SK-MEL-5 (cell line): ENCODE data around the gene HID1. TPM values are rescaled to one million over a fixed set of nuclear protein-coding genes. Genes with fewer than 3 reads are reported as not detected.
"Not testable (repeated sequence)": the region's sequence is repeated elsewhere in the genome, so short reads cannot be mapped to it uniquely, and the experiment has no call there.

Experiments used
- DNase-seq: peaks from one replicate; pipeline ENCODE4 v3.0.0-alpha.2; 2016; ENCODE audit warnings: low read depth, low spot score
- in situ Hi-C: cut with HindIII; loops from 2 replicates; pipeline ENCODE4 v1.10.0; 2016; ENCODE audit warnings: low sequenced_read_pairs, high pct_unique_total_duplicates, low pct_unique_long_range_greater_than_20kb
- total RNA-seq: library from RNA; depleted of rRNA; stranded (reverse); fragments of >200 nt; shearing (Covaris generic); gene quantifications from 2 replicates; pipeline ENCODE4 v1.2.3, GENCODE V29; 2014

Gene HID1
- total RNA-seq, 1 experiment from 2014 or later, result 0.21 TPM

DNA sequence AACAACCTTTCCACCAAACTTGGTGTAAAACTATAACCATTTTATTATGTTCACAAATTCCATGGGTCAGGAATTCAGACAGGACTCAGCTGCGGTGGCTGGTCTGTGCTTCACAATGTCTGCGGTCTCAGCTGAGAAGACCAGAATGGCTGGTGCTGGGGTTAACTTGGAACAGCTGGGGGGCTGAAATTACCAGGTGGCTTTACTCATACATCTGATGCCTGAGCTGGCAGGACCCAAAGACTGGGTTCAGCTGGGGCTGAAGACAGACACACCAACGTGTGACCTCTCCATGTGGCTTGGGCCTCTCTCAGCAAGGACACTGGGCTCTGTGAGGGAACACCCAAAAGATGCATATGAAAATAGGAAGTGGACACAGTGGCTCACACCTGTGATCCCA, 5.7 kb upstream of the HID1 start:
- in situ Hi-C loops, result no loop called here
- no peak for DNase-seq

DNA sequence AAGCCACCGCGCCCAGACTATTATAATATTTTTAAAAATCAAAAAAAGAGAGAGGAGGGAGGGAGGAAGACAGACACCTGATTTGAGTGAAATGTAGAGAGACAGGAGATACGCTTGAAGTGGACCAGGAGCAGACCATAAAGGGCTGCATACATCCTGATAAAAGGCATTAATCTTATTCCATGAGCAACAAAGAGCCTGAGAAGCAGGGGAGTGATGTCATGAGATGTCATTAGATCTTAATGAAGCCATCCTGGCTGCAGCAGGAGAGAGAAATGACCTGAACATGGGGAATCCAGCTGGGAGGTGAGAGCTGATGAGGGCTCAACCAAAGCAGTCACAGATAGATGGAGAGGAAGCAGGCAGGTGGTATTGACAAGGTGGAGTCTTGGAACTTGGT, 5.2 kb upstream of the HID1 start:
- DNase-seq, result no peak
- in situ Hi-C loops, result no loop called here

DNA sequence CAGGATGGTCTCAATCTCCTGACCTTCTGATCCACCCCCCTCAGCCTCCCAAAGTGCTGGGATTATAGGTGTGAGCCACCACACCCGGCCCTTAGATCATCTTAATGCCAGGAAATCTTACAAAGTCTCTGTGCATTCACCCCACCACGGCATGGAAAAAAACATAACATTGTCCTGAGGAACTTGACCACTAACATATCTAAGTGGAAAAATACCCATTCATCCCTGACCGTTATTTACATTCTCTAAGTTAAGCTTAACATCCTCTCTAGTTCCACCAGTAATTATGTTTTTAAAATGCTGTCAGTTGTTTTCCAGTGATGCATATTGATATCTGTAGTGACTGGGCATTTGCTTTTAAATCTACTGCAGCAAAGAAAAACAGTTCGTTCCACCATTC, 3.4 kb upstream of the HID1 start:
- no peak for DNase-seq
- in situ Hi-C loops, result no loop called here

DNA sequence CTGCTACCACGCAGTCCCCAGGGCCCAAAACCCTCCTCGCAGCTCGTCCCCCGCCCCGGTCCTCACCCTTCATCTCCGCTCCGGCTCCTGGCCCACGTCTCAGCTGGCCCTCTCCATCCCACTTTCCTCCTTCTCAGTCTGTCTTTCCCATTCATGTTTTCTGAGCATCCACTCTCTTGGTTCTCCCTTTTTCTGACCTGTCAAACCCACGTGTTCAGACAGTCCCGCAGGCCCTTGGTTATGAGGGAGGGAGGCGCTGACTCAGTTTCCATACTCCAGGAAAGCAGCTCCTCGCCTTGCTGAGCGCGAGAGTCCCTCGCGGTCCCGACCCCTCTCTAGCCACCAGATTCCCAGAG, 392 bp upstream of the HID1 start:
- DNase-seq, result no peak
- in situ Hi-C loops, result no loop called here

DNA sequence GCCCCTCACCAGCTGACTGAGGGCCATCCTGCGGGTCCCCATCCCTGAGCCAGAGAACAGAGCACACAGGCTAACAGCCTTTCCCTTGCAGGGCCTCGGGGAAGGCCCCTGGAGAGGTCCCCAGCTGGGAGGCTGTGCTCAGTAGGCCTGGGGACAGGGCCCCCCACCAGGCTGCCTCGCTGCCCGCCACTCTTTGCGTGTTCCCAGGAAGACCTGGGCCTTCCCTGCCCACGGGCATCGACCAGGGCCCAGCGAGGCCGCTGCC, 785 bp downstream of the HID1 start:
- in situ Hi-C loops, result no loop called here
- no peak for DNase-seq

DNA sequence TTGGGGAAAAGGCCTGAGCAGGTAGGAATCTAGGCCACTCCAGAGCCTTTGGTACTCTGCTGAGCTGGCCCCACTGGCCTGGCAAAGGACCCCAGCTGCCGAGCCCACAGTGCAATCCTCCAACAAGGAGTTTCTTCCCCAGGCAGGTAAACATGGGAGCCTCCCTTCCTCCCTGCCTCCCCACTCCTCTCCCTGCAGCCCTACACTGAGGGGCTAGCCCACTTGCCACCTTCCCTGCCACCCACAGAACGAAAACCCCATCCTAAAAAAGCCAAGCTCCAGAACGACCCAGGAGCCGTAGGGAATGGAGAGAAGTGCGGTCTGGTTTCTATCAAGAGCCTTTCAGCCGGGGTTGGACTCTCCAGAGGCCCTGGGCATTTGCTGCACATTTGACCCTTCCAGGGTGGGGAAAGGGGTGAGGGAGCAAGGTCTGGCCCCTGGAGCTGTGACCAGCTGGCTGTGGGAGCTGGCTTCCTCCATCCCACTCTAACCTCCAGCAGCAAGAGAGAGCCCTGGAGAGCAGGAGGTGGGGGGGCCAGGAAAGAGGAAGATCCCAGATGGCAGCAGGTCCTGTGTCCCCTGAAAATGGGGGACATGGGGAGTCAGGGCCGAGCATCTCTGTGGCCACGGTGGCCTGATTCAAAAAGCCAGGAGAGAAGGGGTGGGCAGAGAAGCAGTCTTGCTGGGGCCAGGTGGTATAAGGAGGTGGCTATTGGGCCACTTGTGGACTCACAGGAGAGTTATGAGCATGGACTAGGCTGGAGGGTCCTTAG, 1.3 kb downstream of the HID1 start:
- in situ Hi-C loops, result no loop called here
- no peak for DNase-seq

DNA sequence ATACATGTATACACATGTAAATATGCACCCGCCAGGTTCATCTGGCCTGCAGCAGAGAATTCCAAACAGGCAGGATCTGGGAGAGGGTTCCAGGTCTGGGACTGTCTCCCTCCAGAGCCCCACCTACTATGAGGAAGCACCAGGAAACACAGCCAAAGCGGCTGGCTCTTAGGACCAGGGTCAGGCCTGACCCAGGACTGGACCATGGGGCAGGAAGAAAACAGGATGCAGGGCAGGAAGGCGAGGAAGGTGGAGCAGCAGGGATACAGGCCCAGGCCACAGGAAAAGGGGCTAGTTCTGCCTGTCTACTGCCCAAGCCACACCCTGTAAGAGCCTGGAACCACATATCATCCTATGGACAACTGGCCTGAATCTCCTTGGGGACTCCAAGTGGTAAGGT, 2.2 kb downstream of the HID1 start:
- in situ Hi-C loops, result no loop called here
- no peak for DNase-seq

DNA sequence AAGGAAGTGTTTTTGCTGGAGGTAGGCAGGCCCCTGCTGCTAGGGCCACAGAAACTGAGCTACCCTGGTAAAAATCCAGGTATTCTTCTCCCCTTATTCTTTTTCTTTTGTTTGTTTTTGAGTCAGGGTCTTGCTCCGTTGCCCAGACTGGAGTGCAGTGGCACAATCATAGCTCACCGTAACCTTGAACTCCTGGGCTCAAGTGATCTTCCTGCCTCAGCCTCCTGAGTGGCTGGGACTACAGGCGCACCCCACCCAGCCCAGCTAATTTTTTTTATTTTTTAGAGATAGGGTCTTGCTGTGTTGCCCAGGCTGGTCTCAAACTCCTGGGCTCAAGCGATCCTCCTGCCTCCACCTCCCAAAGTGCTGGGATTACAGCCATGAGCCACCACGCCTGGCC, 3.1 kb downstream of the HID1 start:
- in situ Hi-C loops, DNase-seq: not testable (repeated sequence)

DNA sequence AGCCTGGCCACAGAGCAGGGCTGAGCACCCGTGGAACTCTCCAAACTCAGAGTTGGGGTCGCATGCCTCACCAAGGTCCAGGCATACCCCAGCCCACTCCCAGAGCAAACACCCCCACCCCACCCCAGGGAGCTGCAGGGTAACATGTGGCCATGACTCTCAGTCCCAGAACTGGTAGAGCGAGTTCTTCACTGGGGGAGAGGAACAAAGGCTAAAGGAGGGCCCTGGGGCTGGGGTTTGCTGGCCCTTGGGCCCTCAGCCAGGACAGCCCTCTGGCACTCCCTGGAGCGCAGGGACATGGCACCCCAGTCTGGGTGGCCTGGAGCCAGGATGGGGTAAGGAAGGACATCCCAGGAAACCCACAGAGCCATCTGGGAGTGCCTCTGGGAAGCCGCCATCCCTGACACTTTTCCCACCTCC, 4.2 kb downstream of the HID1 start:
- in situ Hi-C loops, result no loop called here
- no peak for DNase-seq

DNA sequence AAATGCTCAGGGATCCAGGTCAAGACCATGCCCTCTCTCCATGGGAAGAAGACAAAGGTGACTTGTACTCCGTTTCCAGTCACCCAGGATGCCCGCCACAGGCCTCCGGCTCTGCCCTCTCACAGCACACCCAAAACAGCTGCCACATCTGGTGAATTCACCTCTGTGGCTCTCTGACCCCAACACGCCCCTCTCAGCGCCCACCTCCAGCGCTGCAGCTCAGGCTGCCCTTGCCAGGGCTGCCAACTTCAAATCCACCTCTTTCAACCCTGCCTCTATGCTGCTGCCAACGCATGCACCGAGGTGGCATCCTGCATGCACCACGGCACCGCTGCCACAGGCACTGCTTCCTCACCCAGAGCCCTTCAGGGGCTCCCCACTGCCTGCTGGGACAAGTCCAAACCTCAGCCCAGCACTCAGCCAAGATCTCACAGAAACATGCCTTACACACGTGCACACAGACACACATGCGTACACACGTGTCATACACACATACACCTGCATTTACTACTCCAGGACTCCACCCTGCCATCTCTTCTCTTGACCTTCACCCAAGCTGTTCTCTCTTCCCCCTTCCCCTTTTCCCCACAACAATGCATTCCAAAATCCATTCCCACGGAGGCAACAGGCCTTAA, 7.5 kb downstream of the HID1 start:
- in situ Hi-C loops, result no loop called here

DNA sequence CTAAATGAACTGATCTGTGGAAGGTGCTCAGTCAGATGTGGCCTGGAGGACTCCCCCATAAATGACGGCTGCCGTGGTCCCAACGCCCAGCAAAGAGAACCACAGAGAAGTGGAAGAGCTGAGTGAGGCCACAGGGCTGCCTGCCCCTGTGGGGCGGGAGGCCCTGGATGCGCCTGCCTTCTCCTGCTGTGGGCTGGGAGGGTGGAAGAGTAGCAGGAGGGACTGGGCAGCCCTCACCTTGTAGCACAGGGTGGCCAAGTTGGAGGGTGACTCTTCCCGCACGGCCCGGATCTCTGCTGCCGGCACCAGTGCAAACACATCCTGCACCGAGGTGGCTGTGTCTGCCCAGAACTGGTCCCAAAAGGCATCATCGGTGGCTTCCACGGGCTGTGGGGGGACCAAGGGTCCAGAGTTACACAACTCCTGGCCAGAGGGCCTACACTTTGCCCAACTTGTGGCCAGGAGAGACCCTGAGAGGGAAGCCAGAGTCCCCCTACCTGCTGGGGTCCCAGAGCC, 8.3 kb downstream of the HID1 start:
- in situ Hi-C loops, result no loop called here
- DNase-seq, result no peak

More for the DNA sequence above, 7.5 kb downstream of the HID1 start:
- no peak for DNase-seq

DNA sequence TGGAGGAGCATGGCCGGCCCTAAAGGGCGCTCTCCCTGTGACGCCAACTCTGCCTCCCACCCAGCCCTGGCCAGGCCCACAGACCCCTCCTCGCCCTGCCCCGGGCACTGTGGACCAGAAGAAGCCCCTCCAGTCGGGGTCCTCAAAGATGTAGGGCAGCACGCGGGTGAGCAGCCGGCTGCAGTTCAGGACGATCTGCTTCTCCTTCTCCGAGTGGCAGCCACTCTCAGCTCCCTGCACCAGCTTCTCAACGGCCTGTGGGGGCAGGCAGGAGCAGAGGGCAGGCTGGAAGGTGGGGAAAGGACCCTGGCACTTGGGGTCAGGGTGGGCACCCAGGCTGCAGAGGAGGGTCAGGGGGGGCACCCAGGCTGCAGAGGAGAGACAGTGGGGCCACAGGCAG, 8.9 kb downstream of the HID1 start:
- in situ Hi-C loops, result no loop called here
- DNase-seq, result no peak

DNA sequence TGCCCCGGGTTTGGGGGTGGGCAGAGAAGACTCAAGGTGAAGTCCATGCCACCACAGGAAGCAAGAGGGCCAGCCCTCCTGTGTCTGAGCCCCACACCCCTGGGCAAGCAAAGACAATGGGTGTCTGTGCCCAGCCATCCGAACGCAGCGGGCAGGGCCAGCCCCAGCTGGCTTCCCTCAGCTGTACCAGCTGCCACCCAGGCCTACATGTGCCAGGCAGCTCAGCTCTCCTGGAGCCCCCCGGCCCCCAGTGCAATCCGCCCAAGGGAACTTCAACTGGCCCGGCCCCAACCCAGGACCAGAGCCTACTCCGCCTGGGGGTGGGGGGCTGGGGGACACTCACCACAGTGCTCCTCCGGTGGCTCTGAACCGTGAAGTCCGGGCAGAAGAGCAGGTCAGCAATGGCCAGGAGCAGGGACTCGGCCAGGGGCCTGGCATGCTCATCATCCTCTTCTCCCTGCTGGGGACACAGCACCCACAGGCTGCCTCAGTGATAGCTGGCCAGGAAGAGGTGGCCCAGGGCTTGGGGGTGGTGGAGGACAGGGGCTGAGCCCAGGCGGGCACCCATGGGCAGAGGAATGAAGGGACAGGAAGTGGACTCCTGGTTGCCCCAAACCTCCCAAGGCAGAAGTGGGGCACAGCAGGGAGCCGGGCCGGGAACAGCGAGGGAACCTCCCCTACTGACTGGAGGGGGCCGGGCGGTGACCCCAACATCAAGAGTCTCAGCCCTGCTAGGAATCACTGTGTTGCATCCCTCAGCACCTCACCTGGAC, 9.8 kb downstream of the HID1 start:
- DNase-seq, result no peak
- in situ Hi-C loops, result no loop called here

DNA sequence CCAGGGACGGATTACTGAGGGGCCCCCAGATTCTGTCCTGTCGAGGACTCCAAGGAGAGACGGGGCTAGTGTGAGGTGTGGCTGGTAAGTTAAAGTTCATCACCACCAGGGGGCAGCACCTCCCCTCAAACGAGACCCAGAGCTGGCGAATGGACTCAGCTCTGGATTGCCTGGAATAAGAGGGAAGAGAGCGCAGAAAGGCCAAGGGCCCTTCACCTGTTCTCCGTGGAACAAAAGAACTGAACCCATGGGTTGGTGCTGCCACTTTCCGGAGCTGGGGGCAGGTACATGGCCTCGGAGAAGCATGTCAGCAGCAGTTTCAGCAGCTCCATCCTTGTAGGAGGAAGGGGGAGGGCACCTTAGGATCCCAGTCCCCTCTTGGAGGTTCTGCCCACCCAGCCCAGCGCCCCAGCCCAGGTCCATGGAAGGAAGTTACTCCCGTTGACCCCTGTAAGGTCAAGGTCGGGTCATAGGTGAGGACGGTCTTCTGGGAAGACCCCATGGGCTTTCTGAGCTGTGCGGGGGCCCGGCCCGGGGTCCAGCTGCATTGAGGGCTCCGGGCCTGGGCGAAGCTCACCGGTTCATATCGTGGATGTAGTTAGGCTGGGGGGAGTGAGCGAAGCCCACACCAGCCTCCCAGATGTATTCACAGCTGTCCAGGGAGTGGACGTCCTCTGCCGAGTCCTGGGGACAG, 10.8 kb downstream of the HID1 start:
- in situ Hi-C loops, result no loop called here
- DNase-seq, result peak; percentile 94

DNA sequence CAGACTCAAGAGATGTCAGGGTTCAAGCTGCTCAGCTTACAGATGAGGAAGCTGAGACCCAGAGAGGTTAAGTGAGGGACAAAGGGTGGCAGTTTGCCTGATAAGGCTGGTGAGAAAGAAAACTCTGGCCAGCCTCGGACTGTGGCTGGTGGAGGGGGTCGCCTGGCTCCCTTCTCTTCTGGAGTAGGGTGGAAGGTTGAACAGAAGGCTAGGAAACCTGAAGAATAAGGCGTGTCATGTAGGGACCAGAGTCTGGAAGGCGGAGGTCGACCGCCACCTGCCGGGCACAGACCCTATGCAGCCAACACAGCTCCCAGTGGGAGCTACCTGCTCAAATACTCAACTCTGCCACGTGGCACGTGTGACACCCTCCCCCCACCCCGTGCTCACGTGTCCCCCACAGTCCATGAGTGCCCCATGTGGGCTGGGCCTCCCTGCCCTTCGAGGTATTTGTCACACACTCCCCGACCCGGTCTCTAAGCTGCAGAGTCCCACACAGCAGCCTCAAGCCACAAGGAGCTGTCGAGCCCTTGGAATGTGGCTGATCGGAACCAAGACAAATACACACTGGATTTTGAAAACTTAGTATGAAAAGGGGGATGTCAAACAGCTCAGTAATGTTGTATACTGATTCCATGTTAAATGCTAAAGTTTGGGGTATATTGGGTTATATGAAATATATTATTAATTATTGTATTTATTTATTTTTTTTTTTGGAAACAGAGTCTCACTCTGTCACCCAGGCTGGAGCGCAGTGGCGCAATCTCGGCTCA, 11.8 kb downstream of the HID1 start:
- DNase-seq, result peak; percentile 84
- in situ Hi-C loops, result no loop called here

DNA sequence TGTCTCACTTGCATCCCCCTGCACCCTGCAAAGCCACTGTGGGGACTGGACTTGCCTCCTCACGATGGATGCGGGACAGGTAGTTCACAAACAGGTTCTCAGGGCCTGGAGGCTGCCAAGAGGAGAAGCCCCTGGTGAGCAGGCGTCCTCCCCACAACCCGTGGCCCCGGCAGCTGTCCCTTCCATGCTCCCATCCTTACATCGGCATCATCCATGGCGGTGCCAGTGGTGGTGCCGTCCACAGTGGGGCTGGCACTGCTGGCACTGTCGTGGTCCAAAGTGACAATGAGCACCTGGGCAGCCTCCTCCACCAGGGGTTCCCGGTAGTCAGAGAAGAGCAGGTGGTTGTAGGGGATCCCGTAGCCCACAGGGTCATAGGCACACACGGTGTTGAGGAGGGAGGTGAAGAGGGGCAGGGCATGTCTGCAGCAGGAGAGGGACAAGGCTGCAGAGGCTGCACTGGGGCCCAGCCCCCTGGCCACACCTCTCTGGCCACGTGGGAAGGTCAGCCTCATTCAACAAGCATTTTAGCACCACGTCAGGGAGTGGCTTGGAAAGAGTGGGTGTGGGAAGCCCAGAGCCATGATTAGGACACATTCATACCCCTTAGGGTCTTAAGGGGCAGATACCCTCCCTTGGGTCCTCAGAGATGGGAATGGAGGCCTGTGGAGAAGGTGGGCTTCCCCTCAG, 12.6 kb downstream of the HID1 start:
- in situ Hi-C loops, result no loop called here

More for the DNA sequence above, 12.6 kb downstream of the HID1 start:
- DNase-seq, result peak; percentile 45
